Natural killer cell treated with Interleukin-12 subunit alpha and Interleukin-12 subunit beta and Interleukin-15 and Interleukin-18, amount 100 ng/mL, for 72 hours (primary cell): Measurements from ENCODE around the gene PDE11A. TPM values are rescaled to one million over a fixed set of nuclear protein-coding genes. Genes with fewer than 3 reads are reported as not detected.
"Not testable (repeated sequence)": the region's sequence is repeated elsewhere in the genome, so short reads cannot be mapped to it uniquely, and the experiment has no call there.

ENCODE experiments used
- ATAC-seq, 2 donors: fragments of 150-1000 bp; cut with Tn5 transposase in 1 of 2; sonication (Bioruptor Pico), chemical (Tn5 transposase) in 1 of 2; 2 replicates each; pipeline ENCODE4 v1.10.0; 2021
- DNase-seq: peaks from one replicate; pipeline ENCODE4 v3.0.0; 2022; ENCODE audit warnings: low spot score
- H3K27ac Mint-ChIP-seq, 2 donors: 1 replicate in 1 of 2; 2 replicates in 1 of 2; pipeline ENCODE4 v1.8.0; 2022; ENCODE audit warnings: mixed read lengths in 2 of 2, mild to moderate bottlenecking in 1 of 2, moderate library complexity in 1 of 2
- H3K27me3 Mint-ChIP-seq, 2 donors: 1 replicate in 1 of 2; 2 replicates in 1 of 2; pipeline ENCODE4 v1.8.0; 2022; ENCODE audit warnings: mixed read lengths in 2 of 2
- H3K36me3 Mint-ChIP-seq: one replicate; pipeline ENCODE4 v1.8.0; 2022; ENCODE audit warnings: mixed read lengths
- H3K4me1 Mint-ChIP-seq, 2 donors: 1 replicate in 1 of 2; 2 replicates in 1 of 2; pipeline ENCODE4 v1.8.0; 2022; ENCODE audit warnings: low read depth in 2 of 2, mixed read lengths in 2 of 2, mild to moderate bottlenecking in 1 of 2
- H3K4me3 Mint-ChIP-seq: one replicate; pipeline ENCODE4 v1.8.0; 2022; ENCODE audit warnings: mixed read lengths
- H3K9me3 Mint-ChIP-seq: 2 replicates; pipeline ENCODE4 v1.8.0; 2022; ENCODE audit warnings: mixed read lengths
- total RNA-seq, 2 donors: library from RNA; stranded (reverse); gene quantifications; one replicate each; pipeline ENCODE4 v1.2.3, GENCODE V29; 2022

Gene PDE11A
- total RNA-seq, 2 donors from 2014 or later = not detected

- DNase-seq = no peak
- no peak for ATAC-seq
- H3K36me3 Mint-ChIP-seq = no peaks in the 10 kb centered on the region
- no peak overlapping the region for H3K27ac Mint-ChIP-seq
- no peaks in the 10 kb centered on the region for H3K27me3 Mint-ChIP-seq
- H3K4me3 Mint-ChIP-seq = no peak overlapping the region
- H3K4me1 Mint-ChIP-seq = no peaks in the 10 kb centered on the region
- no peaks in the 10 kb centered on the region for H3K9me3 Mint-ChIP-seq
Measured at GRCh38 chr2:178101321-178102079, 28.9 kb upstream of the PDE11A start.

DNA sequence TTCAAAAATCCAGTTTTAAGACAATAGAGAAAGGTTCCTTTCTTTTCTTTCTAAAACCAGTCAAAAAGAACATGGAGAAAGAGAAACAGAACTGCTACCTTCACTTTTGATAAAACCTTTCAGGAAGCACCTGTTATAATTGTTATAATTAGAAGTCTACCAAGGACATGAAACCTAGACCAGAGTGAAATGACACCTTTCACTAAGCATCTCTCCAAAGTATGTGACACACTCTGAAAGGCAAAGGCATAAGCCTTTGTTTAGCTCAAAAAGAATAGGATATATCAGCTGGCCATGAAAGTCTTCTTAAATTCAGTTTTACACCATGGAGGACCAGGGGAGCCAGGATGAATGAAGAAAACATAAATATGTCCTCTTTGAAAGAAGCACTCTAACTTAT is 20.9 kb upstream of the PDE11A start:
- no peak overlapping the region for H3K4me3 Mint-ChIP-seq
- ATAC-seq (no peak), DNase-seq (no peak)
- H3K27me3 Mint-ChIP-seq = peaks cover 0 to 8% of the 10 kb centered on the region in 2 donors
- no peaks in the 10 kb centered on the region for H3K4me1 Mint-ChIP-seq
- no peaks in the 10 kb centered on the region for H3K9me3 Mint-ChIP-seq
- H3K27ac Mint-ChIP-seq = no peak overlapping the region
- H3K36me3 Mint-ChIP-seq = no peaks in the 10 kb centered on the region

- Mint-ChIP-seq H3K27me3 (peaks cover 9 to 14% of the 10 kb centered on the region in 2 donors), H3K27ac (no peak overlapping the region), H3K9me3 (no peaks in the 10 kb centered on the region), H3K4me1 (no peaks in the 10 kb centered on the region), H3K4me3 (no peak overlapping the region), H3K36me3 (no peaks in the 10 kb centered on the region)
- DNase-seq (no peak), ATAC-seq (no peak)
Measured at GRCh38 chr2:178088774-178089270, 16.2 kb upstream of the PDE11A start.

GRCh38 chr2:178084273-178084672 is 11.7 kb upstream of the PDE11A start:
- no peak overlapping the region for H3K27ac Mint-ChIP-seq
- ATAC-seq = no peak
- H3K4me1 Mint-ChIP-seq = no peaks in the 10 kb centered on the region

DNA sequence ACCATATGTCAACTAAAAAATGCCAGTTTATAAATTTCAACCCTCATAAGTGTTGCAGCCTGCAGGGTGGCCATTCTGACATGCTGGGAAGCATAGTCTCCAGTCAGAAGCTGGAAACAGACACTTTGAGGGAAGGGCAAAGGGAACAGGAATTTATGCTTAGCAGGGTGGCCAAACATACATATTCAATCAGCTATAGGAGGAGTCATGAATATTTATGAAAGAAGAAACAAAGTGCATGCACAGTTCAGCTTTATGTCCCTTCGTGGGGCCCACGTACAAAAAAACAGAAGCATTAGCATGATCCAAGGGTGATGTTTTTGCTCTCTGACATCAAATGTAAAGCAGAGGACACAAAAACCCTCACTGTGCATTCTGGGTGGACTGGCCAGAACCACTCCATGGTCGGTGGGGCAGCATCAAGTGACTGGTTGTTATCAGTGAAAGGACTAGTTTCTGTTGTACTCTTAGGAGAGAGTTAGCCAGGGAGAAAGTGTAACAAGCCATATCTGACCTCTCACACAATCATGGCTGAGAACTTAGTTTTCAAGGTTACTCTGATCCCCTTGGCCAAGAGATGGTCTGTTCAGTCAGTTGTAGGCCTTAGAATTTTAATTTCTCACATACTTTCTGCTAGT is 9.9 kb upstream of the PDE11A start:
- DNase-seq (no peak), ATAC-seq (no peak)
- H3K27me3 Mint-ChIP-seq = peaks cover 11 to 32% of the 10 kb centered on the region in 2 donors
- H3K9me3 Mint-ChIP-seq = no peaks in the 10 kb centered on the region
- no peak overlapping the region for H3K4me3 Mint-ChIP-seq
- H3K36me3 Mint-ChIP-seq = no peaks in the 10 kb centered on the region
- H3K4me1 Mint-ChIP-seq = no peaks in the 10 kb centered on the region
- no peak overlapping the region for H3K27ac Mint-ChIP-seq

More at GRCh38 chr2:178084273-178084672, 11.7 kb upstream of the PDE11A start:
- no peaks in the 10 kb centered on the region for H3K9me3 Mint-ChIP-seq
- DNase-seq = no peak
- peaks cover 7 to 22% of the 10 kb centered on the region in 2 donors for H3K27me3 Mint-ChIP-seq
- no peaks in the 10 kb centered on the region for H3K36me3 Mint-ChIP-seq
- no peak overlapping the region for H3K4me3 Mint-ChIP-seq

- not testable (repeated sequence) for DNase-seq, H3K4me3 Mint-ChIP-seq, ATAC-seq, H3K27ac Mint-ChIP-seq, H3K4me1 Mint-ChIP-seq, H3K9me3 Mint-ChIP-seq, H3K36me3 Mint-ChIP-seq
- H3K27me3 Mint-ChIP-seq = peaks cover 20 to 37% of the 10 kb centered on the region in 2 donors
Measured at GRCh38 chr2:178079279-178079678, 6.7 kb upstream of the PDE11A start.

GRCh38 chr2:178076130-178076529 is 3.6 kb upstream of the PDE11A start:
- ATAC-seq (no peak), DNase-seq (no peak)
- Mint-ChIP-seq H3K4me1 (peaks cover 0 to 8% of the 10 kb centered on the region in 2 donors), H3K27ac (no peak overlapping the region), H3K36me3 (no peaks in the 10 kb centered on the region), H3K4me3 (no peak overlapping the region), H3K27me3 (peaks cover 39 to 52% of the 10 kb centered on the region in 2 donors), H3K9me3 (no peaks in the 10 kb centered on the region)

DNA sequence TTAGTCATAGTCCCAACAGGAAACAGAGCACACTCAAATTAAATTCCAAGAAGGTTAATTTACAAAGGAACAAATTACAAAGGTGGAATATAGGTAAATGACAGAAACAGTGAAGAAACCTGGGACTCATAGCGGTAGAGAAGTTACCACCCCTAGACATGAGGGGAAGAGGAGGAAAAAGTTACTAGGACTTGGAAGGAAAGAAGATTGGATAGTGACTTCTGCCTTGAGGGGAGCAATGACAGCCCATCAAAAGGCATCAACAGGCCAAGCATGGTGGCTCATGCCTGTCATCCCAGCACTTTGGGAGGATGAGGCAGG is 2.4 kb upstream of the PDE11A start:
- H3K27me3 Mint-ChIP-seq = peaks cover 39 to 58% of the 10 kb centered on the region in 2 donors
- no peaks in the 10 kb centered on the region for H3K36me3 Mint-ChIP-seq
- H3K9me3 Mint-ChIP-seq = no peaks in the 10 kb centered on the region
- ATAC-seq (no peak), DNase-seq (no peak)
- H3K4me1 Mint-ChIP-seq = peaks cover 0 to 8% of the 10 kb centered on the region in 2 donors
- no peak overlapping the region for H3K27ac Mint-ChIP-seq
- H3K4me3 Mint-ChIP-seq = no peak overlapping the region

DNA sequence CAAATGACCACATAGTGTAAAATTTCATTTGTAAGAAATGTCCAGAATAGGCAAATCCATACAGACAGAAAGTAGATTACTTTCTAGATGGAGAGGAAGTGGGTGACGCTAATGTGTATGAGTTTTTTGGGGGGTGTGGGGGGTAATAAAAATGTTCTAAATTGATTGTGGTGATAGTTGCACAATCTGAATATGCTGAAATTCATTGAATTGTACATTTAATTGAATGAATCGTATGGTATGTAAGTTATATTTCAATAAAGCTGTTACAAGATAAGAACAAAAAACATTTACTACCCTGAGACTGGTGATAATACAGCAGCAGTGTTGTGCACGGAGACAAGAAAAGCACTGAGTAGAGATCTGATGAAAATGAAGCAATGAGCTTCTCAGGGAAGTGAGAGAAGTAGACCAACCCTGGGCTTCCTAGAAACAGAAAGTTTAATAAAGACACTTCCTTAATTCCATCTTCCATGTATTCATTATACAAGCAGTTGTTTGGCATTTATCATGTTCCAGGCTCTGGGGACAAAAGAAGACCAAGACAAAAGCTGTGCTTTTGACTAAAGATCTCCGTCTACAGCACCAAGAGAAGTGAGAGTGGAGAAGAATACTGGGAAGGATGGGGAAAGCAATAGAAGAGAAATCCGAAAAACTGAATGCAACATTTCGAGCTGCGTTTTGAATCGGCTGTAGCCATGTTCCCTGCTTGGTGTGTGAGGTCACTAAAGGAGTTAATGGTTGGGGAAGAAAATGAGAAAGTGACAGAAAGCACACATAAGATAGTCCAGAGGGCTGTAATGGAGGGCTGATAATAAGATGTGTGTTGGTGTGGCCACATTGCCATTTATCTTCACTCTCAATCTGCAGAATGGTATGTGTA is 1.8 kb upstream of the PDE11A start:
- Mint-ChIP-seq H3K27me3 (peaks cover 38 to 64% of the 10 kb centered on the region in 2 donors), H3K27ac (no peak overlapping the region), H3K4me1 (peaks cover 0 to 8% of the 10 kb centered on the region in 2 donors), H3K36me3 (no peaks in the 10 kb centered on the region), H3K9me3 (no peaks in the 10 kb centered on the region), H3K4me3 (no peak overlapping the region)
- DNase-seq = no peak
- no peak for ATAC-seq

DNA sequence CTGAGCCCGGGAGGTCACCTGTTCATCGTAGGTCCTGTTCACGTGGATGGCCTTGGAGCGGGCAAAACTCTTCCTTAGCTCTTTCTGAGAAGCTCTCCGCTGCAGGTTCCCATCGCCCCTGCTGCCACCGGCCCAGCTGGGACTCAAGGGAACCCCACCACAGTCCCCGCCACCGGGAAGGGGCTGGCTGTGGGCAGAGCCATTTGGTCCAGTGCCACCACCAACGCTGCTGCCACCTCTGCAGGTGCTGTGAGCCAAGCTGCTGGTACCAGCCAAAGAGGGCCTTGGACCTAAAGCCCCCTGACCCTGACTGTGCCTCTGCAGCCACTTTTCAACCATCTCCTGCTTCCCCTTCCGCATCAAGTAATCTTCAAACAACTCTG is 586 bp downstream of the PDE11A start:
- ATAC-seq (no peak), DNase-seq (no peak)
- Mint-ChIP-seq H3K27me3 (peaks cover 40 to 73% of the 10 kb centered on the region in 2 donors), H3K9me3 (no peaks in the 10 kb centered on the region), H3K27ac (no peak overlapping the region), H3K4me3 (no peak overlapping the region), H3K36me3 (no peaks in the 10 kb centered on the region), H3K4me1 (peaks cover 0 to 8% of the 10 kb centered on the region in 2 donors)

- ATAC-seq = no peak
- H3K27me3 Mint-ChIP-seq = peaks cover 41 to 76% of the 10 kb centered on the region in 2 donors
- no peaks in the 10 kb centered on the region for H3K9me3 Mint-ChIP-seq
- no peak for DNase-seq
- no peak overlapping the region for H3K27ac Mint-ChIP-seq
- H3K36me3 Mint-ChIP-seq = no peaks in the 10 kb centered on the region
- peaks cover 0 to 8% of the 10 kb centered on the region in 2 donors for H3K4me1 Mint-ChIP-seq
- H3K4me3 Mint-ChIP-seq = no peak overlapping the region
Measured at GRCh38 chr2:178070824-178071223, 1.8 kb downstream of the PDE11A start.

DNA sequence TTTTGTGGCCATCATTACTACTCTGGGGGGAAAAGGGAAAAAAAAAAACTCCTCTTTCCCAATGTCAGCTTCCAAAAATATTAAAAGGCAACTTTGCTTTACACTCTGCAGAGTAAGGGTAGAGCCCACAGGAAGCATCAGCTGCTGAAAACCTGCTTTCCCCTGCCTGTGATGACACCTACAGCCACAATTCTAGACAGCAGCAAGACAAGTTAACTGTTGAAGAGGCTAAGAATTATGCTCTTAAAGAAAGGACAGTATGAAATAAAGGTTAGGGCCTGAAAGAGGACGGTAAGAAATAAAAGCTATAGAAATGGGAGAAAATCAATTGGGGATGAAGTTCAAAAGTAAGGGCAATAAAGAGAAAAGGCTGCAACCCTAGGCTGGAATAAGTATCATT is 3.0 kb downstream of the PDE11A start:
- no peak for ATAC-seq
- Mint-ChIP-seq H3K27me3 (peaks cover 36 to 69% of the 10 kb centered on the region in 2 donors), H3K36me3 (no peaks in the 10 kb centered on the region), H3K9me3 (no peaks in the 10 kb centered on the region), H3K27ac (no peak overlapping the region), H3K4me1 (peaks cover 0 to 8% of the 10 kb centered on the region in 2 donors), H3K4me3 (no peak overlapping the region)
- DNase-seq = no peak

DNA sequence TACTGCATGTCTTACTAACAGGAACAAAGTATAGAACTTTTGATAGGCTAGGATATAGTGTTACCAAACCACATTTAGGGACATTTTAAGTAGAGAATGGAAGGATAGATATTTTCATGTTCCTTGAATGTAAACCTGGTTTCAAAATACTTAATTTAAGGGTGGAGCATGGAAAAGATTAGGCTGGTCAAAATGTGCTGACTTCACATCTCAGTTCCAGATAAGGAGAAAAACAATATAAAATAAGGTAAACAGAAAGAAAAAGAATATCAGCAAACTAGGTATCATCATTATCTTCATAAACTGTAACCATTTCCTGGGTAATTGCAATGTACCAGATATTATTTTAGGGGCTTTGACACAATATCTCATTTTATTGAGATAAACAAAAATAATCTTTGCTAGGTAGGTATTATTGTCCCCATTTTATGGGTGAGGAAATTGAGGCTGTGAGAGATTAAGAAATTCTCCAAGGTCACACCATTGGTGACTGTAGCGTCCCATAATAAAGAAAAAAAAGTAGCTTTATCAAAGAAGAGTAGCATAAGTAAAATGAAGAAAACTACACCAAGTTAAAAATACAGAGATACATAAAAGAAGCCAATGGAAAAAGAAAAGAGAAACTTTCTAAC is 3.6 kb downstream of the PDE11A start:
- ATAC-seq (no peak), DNase-seq (no peak)
- Mint-ChIP-seq H3K27me3 (peaks cover 30 to 63% of the 10 kb centered on the region in 2 donors), H3K9me3 (no peaks in the 10 kb centered on the region), H3K27ac (no peak overlapping the region), H3K4me1 (peaks cover 0 to 8% of the 10 kb centered on the region in 2 donors), H3K4me3 (no peak overlapping the region), H3K36me3 (no peaks in the 10 kb centered on the region)
